GM19438 (cell line): Measurements from ENCODE around the gene FAM9C.

Source experiments
- ATAC-seq: cut with Tn5 transposase; IDR thresholded peaks from one replicate; pipeline ENCODE4 v1.9.1; 2021; ENCODE audit warnings: low read depth; ENCODE audit not compliant: unreplicated experiment

The FAM9C gene

DNA sequence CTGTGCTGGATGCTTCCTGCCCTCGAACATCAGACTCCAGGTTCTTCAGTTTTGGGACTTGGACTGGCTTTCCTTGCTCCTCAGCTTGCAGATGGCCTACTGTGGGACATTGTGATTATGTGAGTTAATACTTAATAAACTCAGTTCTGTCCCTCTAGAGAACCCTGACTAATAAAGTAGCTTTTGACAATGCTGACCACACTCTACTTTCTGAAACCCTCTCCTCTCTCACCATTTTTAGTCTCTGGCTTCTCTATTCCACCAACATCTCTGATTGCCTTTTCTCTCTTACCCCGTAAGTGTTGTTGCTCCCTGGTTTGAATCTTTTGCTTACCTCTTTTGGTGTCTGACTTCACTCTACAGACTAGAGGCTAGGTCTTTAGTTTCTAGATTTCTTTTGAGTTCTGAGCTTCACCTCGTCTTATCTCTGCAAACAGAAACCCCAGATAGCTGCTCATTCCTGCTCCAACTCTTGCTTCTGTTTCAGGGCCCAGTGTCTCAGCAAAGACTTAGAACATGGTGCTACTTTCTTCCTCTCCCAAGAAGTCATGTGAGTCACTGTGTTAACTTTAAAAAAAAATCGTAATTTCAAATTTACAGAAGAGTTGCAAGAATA is 58.1 kb downstream of the FAM9C start:
- peak; percentile 34 for ATAC-seq
